ENCODE measurements around the gene SNX20.

Gene SNX20

GRCh38 chr16:50653633-50654519, 27.2 kb downstream of the SNX20 start:
- no peak for DNase-seq

GRCh38 chr16:50652836-50653425, 28.2 kb downstream of the SNX20 start:
- no peak for DNase-seq

GRCh38 chr16:50651835-50652438, 29.2 kb downstream of the SNX20 start:
- DNase-seq = no peak

- no peak for DNase-seq
Observed at GRCh38 chr16:50646345-50646744, 34.8 kb downstream of the SNX20 start.

- no peak for DNase-seq
Observed at GRCh38 chr16:50645563-50646220, 35.4 kb downstream of the SNX20 start.

GRCh38 chr16:50644729-50645128, 36.4 kb downstream of the SNX20 start:
- DNase-seq = no peak

GRCh38 chr16:50644245-50644644, 36.9 kb downstream of the SNX20 start:
- DNase-seq = no peak

GRCh38 chr16:50643192-50643591, 37.9 kb downstream of the SNX20 start:
- no peak for DNase-seq

GRCh38 chr16:50642349-50642748, 38.8 kb downstream of the SNX20 start:
- no peak for DNase-seq

GRCh38 chr16:50641818-50642187, 39.3 kb downstream of the SNX20 start:
- DNase-seq = no peak

- no peak for DNase-seq
Observed at GRCh38 chr16:50640919-50641817, 39.9 kb downstream of the SNX20 start.

- DNase-seq = no peak
Observed at GRCh38 chr16:50640391-50640790, 40.7 kb downstream of the SNX20 start.

- no peak for DNase-seq
Observed at GRCh38 chr16:50638816-50639670, 42.1 kb downstream of the SNX20 start.

GRCh38 chr16:50637716-50638602, 43.2 kb downstream of the SNX20 start:
- DNase-seq = no peak

GRCh38 chr16:50636753-50637374, 44.2 kb downstream of the SNX20 start:
- DNase-seq = no peak

GRCh38 chr16:50635505-50636392, 45.4 kb downstream of the SNX20 start:
- no peak for DNase-seq

GRCh38 chr16:50634947-50635346, 46.2 kb downstream of the SNX20 start:
- no peak for DNase-seq

- DNase-seq = no peak
Observed at GRCh38 chr16:50634090-50634489, 47.0 kb downstream of the SNX20 start.

All from DMS 273 treated with DMSO at 0.1 percent for 48 hours (cell line).